SK-MEL-5 (cell line): ENCODE results near the gene ATXN3L. TPM values are rescaled to one million over a fixed set of nuclear protein-coding genes. Genes with fewer than 3 reads are reported as not detected.

Source experiments
- DNase-seq: peaks from one replicate; pipeline ENCODE4 v3.0.0-alpha.2; 2016; ENCODE audit warnings: low read depth, low spot score
- in situ Hi-C: cut with HindIII; loops from 2 replicates; pipeline ENCODE4 v1.10.0; 2016; ENCODE audit warnings: low sequenced_read_pairs, high pct_unique_total_duplicates, low pct_unique_long_range_greater_than_20kb
- total RNA-seq: library from RNA; depleted of rRNA; stranded (reverse); fragments of >200 nt; shearing (Covaris generic); gene quantifications from 2 replicates; pipeline ENCODE4 v1.2.3, GENCODE V29; 2014; rRNA removed

ATXN3L gene
- total RNA-seq, 1 experiment from 2014 or later, result not detected

DNA sequence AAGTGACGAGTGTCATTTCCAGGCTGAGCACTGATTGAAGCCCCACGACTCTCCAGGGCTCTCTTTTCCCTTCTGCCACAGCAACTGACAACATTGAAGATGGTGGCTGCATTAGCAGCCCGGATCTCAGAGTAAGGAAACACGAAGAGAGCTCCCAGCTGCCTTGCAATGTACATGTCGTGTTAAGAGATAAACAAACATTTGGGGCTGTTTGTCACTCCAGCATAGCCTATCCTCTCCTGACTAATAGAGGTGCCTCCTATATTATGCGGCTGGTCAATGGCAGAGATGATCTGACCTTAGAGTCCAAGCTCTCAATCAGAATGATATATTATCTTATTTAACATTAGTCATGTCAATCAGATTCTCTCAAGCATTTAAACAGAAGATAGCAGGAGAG is 38.6 kb downstream of the ATXN3L start:
- in situ Hi-C loops, result no loop called here
- DNase-seq, result no peak

DNA sequence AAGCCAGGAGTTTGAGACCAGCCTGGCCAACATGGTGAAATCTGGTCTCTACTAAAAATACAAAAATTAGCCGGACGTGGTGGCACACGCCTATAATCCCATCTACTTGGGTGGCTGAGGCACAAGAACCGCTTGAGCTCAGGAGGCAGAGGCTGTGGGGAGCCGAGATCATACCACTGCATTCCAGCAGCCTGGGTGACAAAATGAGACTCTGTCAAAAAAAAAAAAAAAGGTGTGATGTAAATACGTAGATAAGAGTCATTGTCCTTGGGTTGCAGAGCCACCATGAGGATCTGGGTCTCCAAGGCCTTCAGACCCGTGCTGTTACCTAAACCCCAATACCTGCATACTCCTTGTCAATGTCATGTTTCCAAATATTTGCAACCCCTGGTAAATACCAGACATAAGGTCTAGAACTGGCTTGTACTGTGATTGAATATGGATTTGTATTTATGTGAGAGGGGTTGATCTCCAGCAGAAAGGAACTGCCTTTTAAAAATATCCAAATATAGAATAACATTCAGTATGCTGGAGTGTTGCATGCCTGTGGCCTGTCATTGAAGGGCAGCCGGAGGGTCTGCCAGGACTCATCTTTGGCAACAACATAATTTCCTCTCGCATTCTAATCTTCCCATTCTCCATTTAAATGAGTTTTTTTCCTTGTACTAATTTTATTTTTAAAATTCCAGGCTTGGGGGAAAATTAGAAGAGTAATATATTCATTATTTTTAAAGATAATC is 40.4 kb downstream of the ATXN3L start:
- in situ Hi-C loops, result no loop called here
- DNase-seq, result no peak

DNA sequence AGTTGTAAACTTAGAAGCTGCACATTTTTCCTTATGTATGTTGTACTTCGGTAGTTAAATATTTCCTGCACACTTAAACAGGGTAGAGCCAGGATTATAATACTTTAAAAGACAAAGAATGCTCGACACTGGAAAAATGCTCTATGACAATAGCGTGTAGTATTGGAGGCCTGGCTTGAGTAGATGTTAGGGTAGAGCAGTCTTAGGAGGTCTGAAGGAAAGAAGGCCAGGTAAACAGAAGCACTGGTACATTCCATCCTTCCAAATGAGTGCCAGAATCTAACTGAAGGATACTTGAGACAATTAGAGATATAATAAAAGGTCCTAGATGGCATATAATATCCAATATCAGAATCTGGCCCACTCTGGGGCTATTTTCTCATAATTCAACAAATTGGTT is 42.3 kb downstream of the ATXN3L start:
- no peak for DNase-seq
- in situ Hi-C loops, result no loop called here

DNA sequence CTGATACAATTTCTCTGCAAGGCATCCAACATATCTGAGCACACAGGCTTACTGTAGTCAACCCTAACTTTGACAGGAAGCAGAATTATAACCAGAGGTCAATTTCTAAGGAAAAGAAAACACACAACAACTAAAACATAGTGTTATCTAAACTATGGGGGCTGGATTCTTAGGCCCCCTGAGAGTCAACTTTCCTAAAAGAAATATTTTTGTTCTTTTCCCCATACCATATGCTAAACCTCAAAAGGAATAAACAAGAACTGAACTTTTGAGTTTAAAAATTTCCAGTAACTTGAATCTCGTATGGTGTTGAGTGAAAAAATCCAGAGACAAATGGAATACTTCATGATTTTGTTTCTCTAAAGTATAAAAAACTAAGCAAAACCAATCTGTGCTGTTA is 42.9 kb downstream of the ATXN3L start:
- DNase-seq, result no peak

DNA sequence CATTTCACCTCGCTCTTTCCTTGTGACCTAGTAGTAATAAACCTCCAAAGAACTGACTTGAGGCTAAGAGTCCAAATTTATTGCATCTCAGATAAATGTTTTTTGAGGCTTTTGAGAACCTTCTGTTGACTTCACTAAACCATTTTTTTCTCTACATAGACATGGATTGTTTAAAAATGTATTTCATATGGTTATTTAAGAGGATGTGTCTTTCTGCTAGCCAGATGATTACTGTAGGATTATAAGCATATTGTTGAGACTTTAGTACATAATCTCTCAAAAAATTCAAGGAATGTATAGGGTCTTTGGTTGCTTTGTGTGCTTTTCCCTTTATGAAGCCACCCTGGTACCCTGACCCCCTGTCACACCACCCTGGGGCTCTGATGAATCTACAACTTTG is 44.8 kb downstream of the ATXN3L start:
- in situ Hi-C loops, result no loop called here

More for the DNA sequence above, 42.9 kb downstream of the ATXN3L start:
- in situ Hi-C loops, result no loop called here

DNA sequence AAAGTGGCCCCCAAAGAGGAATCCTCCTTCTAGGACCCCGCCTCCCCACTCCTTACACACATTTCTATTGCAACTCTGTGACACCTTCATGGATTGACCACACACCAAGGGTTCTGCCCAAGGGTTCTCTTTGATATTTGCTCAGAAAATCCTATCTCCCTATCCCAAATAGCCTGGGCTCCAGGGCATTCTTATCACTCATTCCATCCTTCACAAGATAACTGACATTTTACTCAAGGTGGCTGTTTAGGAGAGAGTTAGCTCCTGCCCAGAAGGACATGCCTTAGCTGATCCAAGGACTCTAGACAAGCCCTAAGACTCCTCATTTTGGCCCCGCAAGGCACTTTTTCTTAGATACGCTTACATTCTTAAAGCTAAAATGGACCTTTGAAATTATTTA is 47.4 kb downstream of the ATXN3L start:
- in situ Hi-C loops, result no loop called here
- DNase-seq, result no peak

More for the DNA sequence above, 44.8 kb downstream of the ATXN3L start:
- DNase-seq, result no peak

DNA sequence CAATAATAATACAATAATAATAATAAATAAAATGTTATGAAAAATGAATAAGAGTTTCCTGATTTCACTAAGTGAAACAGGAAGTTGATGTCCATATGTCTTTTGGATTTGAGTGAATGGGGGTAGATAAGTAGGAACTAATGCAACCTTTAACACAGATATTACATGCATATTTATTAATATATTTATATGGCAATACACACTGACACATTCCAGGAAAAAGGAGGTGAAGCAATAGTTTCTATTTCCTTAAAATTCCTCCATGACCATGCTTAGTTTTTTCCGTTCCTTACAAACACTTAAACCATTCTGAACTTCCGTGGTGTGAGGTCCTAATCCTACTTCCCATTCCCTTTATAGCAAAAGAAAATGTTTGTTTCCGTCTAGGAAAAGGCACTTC is 48.3 kb downstream of the ATXN3L start:
- in situ Hi-C loops, result no loop called here
- no peak for DNase-seq

DNA sequence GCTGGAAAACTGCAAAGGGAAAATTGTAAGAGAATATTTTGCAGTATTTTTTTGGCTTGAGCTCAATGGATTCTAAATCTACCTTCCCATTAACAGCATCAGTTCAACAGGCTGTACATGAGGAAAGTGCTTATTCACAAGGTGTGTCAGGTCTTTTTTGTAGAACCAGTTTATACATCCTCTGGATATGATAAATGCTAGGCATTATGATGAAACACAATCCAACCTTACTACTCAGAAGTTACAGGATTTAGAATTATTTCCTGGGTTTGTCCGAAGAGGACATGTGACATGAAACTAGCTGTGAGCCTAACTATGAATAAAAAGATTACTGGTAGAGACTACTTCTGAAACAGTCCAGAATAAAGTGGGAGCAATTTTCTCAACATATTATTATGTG is 49.5 kb downstream of the ATXN3L start:
- in situ Hi-C loops, result no loop called here
- DNase-seq, result no peak

DNA sequence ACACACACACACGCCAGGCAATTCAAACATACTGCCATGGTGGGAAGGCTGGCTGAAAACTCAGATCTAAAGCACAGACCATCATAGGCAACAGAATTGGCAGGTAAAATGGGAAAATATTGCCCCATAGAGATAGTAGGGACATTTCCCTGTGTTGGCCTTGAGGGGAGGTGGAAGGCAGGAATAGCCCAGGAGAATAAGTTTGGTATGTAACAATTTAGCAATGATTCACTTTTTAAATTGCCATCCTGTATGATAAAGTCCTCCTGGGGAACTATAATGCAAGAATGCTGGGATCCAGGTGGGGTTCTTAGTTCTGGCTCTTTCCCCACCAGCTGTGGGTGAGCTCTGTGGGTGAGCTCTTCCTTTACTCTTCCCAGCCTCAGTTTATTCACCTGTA is 51.0 kb downstream of the ATXN3L start:
- DNase-seq, result no peak
- in situ Hi-C loops, result no loop called here

Other genes with a start within 250 kb of the ATXN3L start
- gene EGFL6, start 249.5 kb upstream of the ATXN3L start, total RNA-seq, result not detected in 2 replicates